OCI-LY1 (cell line): Measurements from ENCODE around the gene GLRX5.

Experiments
- H2AFZ ChIP-seq: fragments of 200-600 bp; sonication (generic), shearing (Covaris generic); 2 replicates; pipeline ENCODE4 v1.6.0; 2014; ENCODE audit warnings: antibody characterized with exemption, mild to moderate bottlenecking, low read length
- H3F3A ChIP-seq: fragments of 200-600 bp; sonication (generic), shearing (Covaris generic); 2 replicates; pipeline ENCODE4 v1.6.0; 2014; ENCODE audit warnings: mild to moderate bottlenecking, antibody characterized with exemption, low read length, moderate library complexity; ENCODE audit not compliant: insufficient read depth
- H3K27ac ChIP-seq: fragments of 200-600 bp; sonication (generic); 2 replicates; pipeline ENCODE4 v1.5.1; 2014; ENCODE audit warnings: low read length, mixed run types, mild to moderate bottlenecking, low read depth; ENCODE audit not compliant: poor library complexity, severe bottlenecking
- H3K27me3 ChIP-seq: fragments of 200-600 bp; sonication (generic); 2 replicates; pipeline ENCODE4 v1.6.0; 2014; ENCODE audit warnings: antibody characterized with exemption, mild to moderate bottlenecking, low read length, moderate library complexity; ENCODE audit not compliant: insufficient read depth
- H3K36me3 ChIP-seq: fragments of 200-600 bp; sonication (generic); 2 replicates; pipeline ENCODE4 v1.6.1; 2014; ENCODE audit warnings: mild to moderate bottlenecking, antibody characterized with exemption, low read length, moderate library complexity, mixed read lengths; ENCODE audit not compliant: insufficient read depth
- H3K4me1 ChIP-seq: fragments of 200-600 bp; sonication (generic); 2 replicates; pipeline ENCODE4 v1.5.1; 2014; ENCODE audit warnings: mild to moderate bottlenecking, low read length, moderate library complexity; ENCODE audit not compliant: insufficient read depth, severe bottlenecking
- H3K4me2 ChIP-seq: fragments of 200-600 bp; sonication (generic), shearing (Covaris generic); 2 replicates; pipeline ENCODE4 v1.6.1; 2014; ENCODE audit warnings: low read length
- H3K4me3 ChIP-seq: fragments of 200-600 bp; sonication (generic); 2 replicates; pipeline ENCODE4 v1.5.1; 2014; ENCODE audit warnings: low read length, low read depth, mild to moderate bottlenecking, mixed read lengths; ENCODE audit not compliant: poor library complexity, severe bottlenecking
- H3K79me2 ChIP-seq: fragments of 200-600 bp; shearing (Covaris generic); 2 replicates; pipeline ENCODE4 v1.6.1; 2016; ENCODE audit warnings: mixed run types, low read length, mixed read lengths; ENCODE audit not compliant: insufficient read depth
- H3K9ac ChIP-seq: fragments of 200-600 bp; sonication (generic), shearing (Covaris generic); 2 replicates; pipeline ENCODE4 v1.6.1; 2014; ENCODE audit warnings: mild to moderate bottlenecking, low read length, mixed read lengths
- H3K9me2 ChIP-seq: fragments of 200-600 bp; sonication (generic), shearing (Covaris generic); 2 replicates; pipeline ENCODE4 v1.6.1; 2014; ENCODE audit warnings: low read depth, mild to moderate bottlenecking, low read length, mixed read lengths
- H3K9me3 ChIP-seq: fragments of 200-600 bp; shearing (Covaris generic); 2 replicates; pipeline ENCODE4 v1.6.1; 2014; ENCODE audit warnings: low read length, mixed read lengths
- H4K20me1 ChIP-seq: fragments of 200-600 bp; sonication (generic), shearing (Covaris generic); 2 replicates; pipeline ENCODE4 v1.6.0; 2016; ENCODE audit warnings: mild to moderate bottlenecking, low read length; ENCODE audit not compliant: insufficient read depth
- CTCF ChIP-seq: fragments of 200-600 bp; sonication (generic), shearing (Covaris generic); IDR thresholded peaks from 2 replicates; pipeline ENCODE4 v1.5.1; 2017; ENCODE audit warnings: mild to moderate bottlenecking, antibody characterized with exemption, low read length, moderate library complexity, mixed read lengths
- EZH2 ChIP-seq: fragments of 200-600 bp; sonication (generic), shearing (Covaris generic); IDR thresholded peaks from 2 replicates; pipeline ENCODE4 v1.8.0; 2017; ENCODE audit warnings: borderline replicate concordance, mixed run types, mild to moderate bottlenecking, antibody characterized with exemption, low read length, moderate library complexity, mixed read lengths

Gene GLRX5

GRCh38 chr14:95505030-95505589 is 29.7 kb upstream of the GLRX5 start:
- no peaks in the 10 kb centered on the region for H3F3A ChIP-seq
- peaks cover 6% of the 10 kb centered on the region for H3K4me1 ChIP-seq
- no peaks in the 10 kb centered on the region; the same call in 1 of the 2 replicates for H3K27me3 ChIP-seq
- H3K79me2 ChIP-seq = no peaks in the 10 kb centered on the region
- H3K9me3 ChIP-seq = no peaks in the 10 kb centered on the region
- no peak overlapping the region for H3K4me2 ChIP-seq
- H3K9ac ChIP-seq = no peak overlapping the region
- H3K36me3 ChIP-seq = no peaks in the 10 kb centered on the region; the same call in 1 of the 2 replicates
- no peak overlapping the region for H3K27ac ChIP-seq
- no peak overlapping the region for H2AFZ ChIP-seq
- no peak overlapping the region for H3K4me3 ChIP-seq
- H3K9me2 ChIP-seq = no peaks in the 10 kb centered on the region
- H4K20me1 ChIP-seq = no peaks in the 10 kb centered on the region
- TF ChIP-seq CTCF = no peak
- no peak for TF ChIP-seq EZH2

GRCh38 chr14:95507174-95507573 is 27.7 kb upstream of the GLRX5 start:
- Histone ChIP-seq H3K36me3 (no peaks in the 10 kb centered on the region; the same call in 1 of the 2 replicates), H3K27ac (no peak overlapping the region), H3K9ac (no peak overlapping the region), H3K4me1 (peaks cover 6% of the 10 kb centered on the region), H3K9me2 (no peaks in the 10 kb centered on the region), H4K20me1 (no peaks in the 10 kb centered on the region), H3K9me3 (no peaks in the 10 kb centered on the region), H3F3A (no peaks in the 10 kb centered on the region), H3K4me2 (no peak overlapping the region), H3K27me3 (no peaks in the 10 kb centered on the region; the same call in 1 of the 2 replicates), H2AFZ (no peak overlapping the region), H3K79me2 (no peaks in the 10 kb centered on the region), H3K4me3 (no peak overlapping the region)
- TF ChIP-seq EZH2 (no peak), CTCF (no peak)

GRCh38 chr14:95507701-95508103 is 27.1 kb upstream of the GLRX5 start:
- Histone ChIP-seq H3K9me3 (no peaks in the 10 kb centered on the region), H3K79me2 (no peaks in the 10 kb centered on the region), H3F3A (no peaks in the 10 kb centered on the region), H3K36me3 (no peaks in the 10 kb centered on the region; the same call in 1 of the 2 replicates), H3K4me2 (no peak overlapping the region), H2AFZ (no peak overlapping the region), H3K9ac (no peak overlapping the region), H4K20me1 (no peaks in the 10 kb centered on the region), H3K4me1 (peaks cover 6% of the 10 kb centered on the region), H3K4me3 (no peak overlapping the region), H3K27me3 (no peaks in the 10 kb centered on the region; the same call in 1 of the 2 replicates), H3K9me2 (no peaks in the 10 kb centered on the region), H3K27ac (no peak overlapping the region)
- TF ChIP-seq EZH2 (no peak), CTCF (no peak)
